ENCODE measurements around the gene ZNF426.

The ZNF426 gene

DNA sequence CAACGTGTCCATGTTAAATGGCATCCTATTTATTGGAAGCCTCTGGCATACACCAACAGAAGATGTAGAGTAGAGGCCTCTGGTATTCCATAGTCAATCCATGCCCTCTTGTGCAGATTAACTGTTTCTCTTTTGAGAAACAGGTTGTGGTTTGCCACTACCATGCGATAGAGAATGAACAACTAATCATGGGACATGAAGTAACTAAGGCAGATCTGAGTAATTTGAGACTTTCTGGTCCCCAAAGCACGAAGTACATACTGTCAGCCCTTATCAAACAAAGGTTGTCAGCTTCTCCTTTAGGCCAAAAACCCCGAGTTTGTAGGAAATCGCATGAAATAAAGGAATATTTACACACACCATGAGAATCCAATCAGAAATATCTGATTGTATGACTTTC is 42.3 kb upstream of the ZNF426 start:
- H3K9me3 ChIP-seq (ENCODE audit: insufficient read depth, low read depth, low read length): no peaks in the 10 kb centered on the region
- H3K36me3 ChIP-seq (ENCODE audit: insufficient read depth, low read length): peaks cover 4% of the 10 kb centered on the region; the same call in 1 of the 2 replicates
- H3K9ac ChIP-seq (ENCODE audit: low read depth, low read length, poor library complexity, severe bottlenecking): peak overlapping the region; percentile 38
- H3K79me2 ChIP-seq (ENCODE audit: insufficient read depth, low read length): peaks cover 89% of the 10 kb centered on the region
- no peak overlapping the region for H2AFZ ChIP-seq (ENCODE audit: low read length)
- H4K20me1 ChIP-seq (ENCODE audit: insufficient read depth, low read length, poor library complexity, severe bottlenecking): peaks cover 76% of the 10 kb centered on the region
- TF ChIP-seq, protein P1, sequence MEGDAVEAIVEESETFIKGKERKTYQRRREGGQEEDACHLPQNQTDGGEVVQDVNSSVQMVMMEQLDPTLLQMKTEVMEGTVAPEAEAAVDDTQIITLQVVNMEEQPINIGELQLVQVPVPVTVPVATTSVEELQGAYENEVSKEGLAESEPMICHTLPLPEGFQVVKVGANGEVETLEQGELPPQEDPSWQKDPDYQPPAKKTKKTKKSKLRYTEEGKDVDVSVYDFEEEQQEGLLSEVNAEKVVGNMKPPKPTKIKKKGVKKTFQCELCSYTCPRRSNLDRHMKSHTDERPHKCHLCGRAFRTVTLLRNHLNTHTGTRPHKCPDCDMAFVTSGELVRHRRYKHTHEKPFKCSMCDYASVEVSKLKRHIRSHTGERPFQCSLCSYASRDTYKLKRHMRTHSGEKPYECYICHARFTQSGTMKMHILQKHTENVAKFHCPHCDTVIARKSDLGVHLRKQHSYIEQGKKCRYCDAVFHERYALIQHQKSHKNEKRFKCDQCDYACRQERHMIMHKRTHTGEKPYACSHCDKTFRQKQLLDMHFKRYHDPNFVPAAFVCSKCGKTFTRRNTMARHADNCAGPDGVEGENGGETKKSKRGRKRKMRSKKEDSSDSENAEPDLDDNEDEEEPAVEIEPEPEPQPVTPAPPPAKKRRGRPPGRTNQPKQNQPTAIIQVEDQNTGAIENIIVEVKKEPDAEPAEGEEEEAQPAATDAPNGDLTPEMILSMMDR (conservative IDR thresholded peaks at IDR 0.05; ENCODE audit: low read length): no peak
- no peak for TF ChIP-seq EZH2phosphoT487 (IDR thresholded peaks at IDR 0.05; ENCODE audit: borderline replicate concordance)
- peak overlapping the region; percentile 82 for H3K4me2 ChIP-seq (ENCODE audit: low read depth, low read length, poor library complexity, severe bottlenecking)
- no peaks in the 10 kb centered on the region for H3K27me3 ChIP-seq (ENCODE audit: insufficient read depth, low read length, poor library complexity, severe bottlenecking)
- no peaks in the 10 kb centered on the region for H3K9me2 ChIP-seq (replicated peaks; ENCODE audit: low read depth, low read length)
- H3K4me1 ChIP-seq (ENCODE audit: insufficient read depth, low read length, poor library complexity, severe bottlenecking): peaks cover 35% of the 10 kb centered on the region
- peak overlapping the region; percentile 98 for H3K4me3 ChIP-seq (ENCODE audit: low read length, poor library complexity, severe bottlenecking)
- no peaks in the 10 kb centered on the region for H3F3A ChIP-seq (ENCODE audit: low read depth)

DNA sequence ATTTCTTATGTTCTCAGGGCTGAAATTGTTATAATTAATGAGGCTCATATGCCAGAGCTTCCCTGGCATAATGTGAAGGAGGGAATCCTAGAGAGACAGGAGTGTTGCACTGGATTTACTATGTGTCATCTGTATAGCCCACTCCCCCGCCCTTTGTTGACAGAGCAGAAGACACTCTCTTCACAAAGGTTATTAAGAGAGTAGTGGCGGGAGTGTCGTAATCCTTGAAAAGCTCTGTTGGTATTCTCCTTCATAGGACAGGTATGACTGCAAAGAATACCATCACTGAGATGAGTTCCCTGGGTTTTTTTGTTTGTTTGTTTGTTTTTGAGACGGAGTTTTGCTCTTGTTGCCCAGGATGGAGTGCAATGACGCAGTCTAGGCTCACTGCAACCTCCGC is 31.8 kb upstream of the ZNF426 start:
- peaks cover 22% of the 10 kb centered on the region; the same call in 1 of the 2 replicates for H3K9me3 ChIP-seq (ENCODE audit: insufficient read depth, low read depth, low read length)
- no peak overlapping the region for H3K4me2 ChIP-seq (ENCODE audit: low read depth, low read length, poor library complexity, severe bottlenecking)
- H3K4me1 ChIP-seq (ENCODE audit: insufficient read depth, low read length, poor library complexity, severe bottlenecking): no peaks in the 10 kb centered on the region
- peaks cover 47% of the 10 kb centered on the region for H4K20me1 ChIP-seq (ENCODE audit: insufficient read depth, low read length, poor library complexity, severe bottlenecking)
- no peaks in the 10 kb centered on the region for H3K9me2 ChIP-seq (replicated peaks; ENCODE audit: low read depth, low read length)
- no peak overlapping the region for H2AFZ ChIP-seq (ENCODE audit: low read length)
- peaks cover 7% of the 10 kb centered on the region for H3K27me3 ChIP-seq (ENCODE audit: insufficient read depth, low read length, poor library complexity, severe bottlenecking)
- H3K4me3 ChIP-seq (ENCODE audit: low read length, poor library complexity, severe bottlenecking): no peak overlapping the region
- no peaks in the 10 kb centered on the region for H3F3A ChIP-seq (ENCODE audit: low read depth)
- peaks cover 75% of the 10 kb centered on the region for H3K79me2 ChIP-seq (ENCODE audit: insufficient read depth, low read length)
- H3K36me3 ChIP-seq (ENCODE audit: insufficient read depth, low read length): peaks cover 60% of the 10 kb centered on the region
- no peak overlapping the region for H3K9ac ChIP-seq (ENCODE audit: low read depth, low read length, poor library complexity, severe bottlenecking)
- TF ChIP-seq, protein P1 (conservative IDR thresholded peaks at IDR 0.05; ENCODE audit: low read length): no peak
- no peak for TF ChIP-seq EZH2phosphoT487 (IDR thresholded peaks at IDR 0.05; ENCODE audit: borderline replicate concordance)

DNA sequence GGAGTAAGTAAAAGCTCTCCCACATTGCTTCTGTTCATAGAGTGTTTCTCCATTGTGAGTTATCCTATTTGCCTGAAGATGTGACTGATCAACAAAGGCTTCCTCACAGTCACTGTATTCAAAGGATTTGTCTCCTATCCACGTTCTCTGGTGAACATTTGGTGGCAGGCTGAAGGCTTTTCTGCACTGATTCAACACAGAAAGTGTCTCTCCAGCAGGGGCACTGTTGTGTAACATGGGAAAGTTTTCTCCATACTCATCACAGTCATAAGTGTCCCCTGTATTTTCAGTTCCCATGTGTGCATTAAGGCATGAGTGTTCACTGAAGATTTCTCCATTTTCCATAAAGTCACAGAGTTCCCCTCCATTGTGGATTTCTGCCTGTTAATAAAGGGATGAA is 28.3 kb upstream of the ZNF426 start:
- peaks cover 88% of the 10 kb centered on the region for H3K36me3 ChIP-seq (ENCODE audit: insufficient read depth, low read length)
- H3K4me3 ChIP-seq (ENCODE audit: low read length, poor library complexity, severe bottlenecking): no peak overlapping the region
- H3K4me2 ChIP-seq (ENCODE audit: low read depth, low read length, poor library complexity, severe bottlenecking): no peak overlapping the region
- no peak overlapping the region for H2AFZ ChIP-seq (ENCODE audit: low read length)
- TF ChIP-seq, protein P1 (conservative IDR thresholded peaks at IDR 0.05; ENCODE audit: low read length): peak; percentile 39
- TF ChIP-seq EZH2phosphoT487 (IDR thresholded peaks at IDR 0.05; ENCODE audit: borderline replicate concordance): no peak
- H3K9me3 ChIP-seq (ENCODE audit: insufficient read depth, low read depth, low read length): peaks cover 27% of the 10 kb centered on the region; the same call in 1 of the 2 replicates
- H3K4me1 ChIP-seq (ENCODE audit: insufficient read depth, low read length, poor library complexity, severe bottlenecking): no peaks in the 10 kb centered on the region
- no peak overlapping the region for H3K9ac ChIP-seq (ENCODE audit: low read depth, low read length, poor library complexity, severe bottlenecking)
- H3K9me2 ChIP-seq (replicated peaks; ENCODE audit: low read depth, low read length): no peaks in the 10 kb centered on the region
- H3K79me2 ChIP-seq (ENCODE audit: insufficient read depth, low read length): peaks cover 44% of the 10 kb centered on the region
- H3K27me3 ChIP-seq (ENCODE audit: insufficient read depth, low read length, poor library complexity, severe bottlenecking): peaks cover 7% of the 10 kb centered on the region
- no peaks in the 10 kb centered on the region for H3F3A ChIP-seq (ENCODE audit: low read depth)
- H4K20me1 ChIP-seq (ENCODE audit: insufficient read depth, low read length, poor library complexity, severe bottlenecking): peaks cover 18% of the 10 kb centered on the region

Measured in Loucy (cell line).